ENCODE data around the gene RAMP3. TPM values are rescaled to one million over a fixed set of nuclear protein-coding genes. Genes with fewer than 3 reads are reported as not detected.

RAMP3 gene
- total and polyA plus RNA-seq, 10 of the 15 experiments (the other 5 are each of a cell fraction or from before 2014, with no cell fraction given) = not detected

GRCh38 chr7:45125193-45125904 lies 32.2 kb upstream of the RAMP3 start (continued):
- TF ChIP-seq CEBPZ (IDR thresholded peaks at IDR 0.05; ENCODE audit: low read depth, low read length) (no peak), E2F4 (IDR thresholded peaks at IDR 0.05; ENCODE audit: low read depth, low read length) (no peak), GATAD2B (conservative IDR thresholded peaks at IDR 0.05; ENCODE audit: low read depth) (no peak)

DNA sequence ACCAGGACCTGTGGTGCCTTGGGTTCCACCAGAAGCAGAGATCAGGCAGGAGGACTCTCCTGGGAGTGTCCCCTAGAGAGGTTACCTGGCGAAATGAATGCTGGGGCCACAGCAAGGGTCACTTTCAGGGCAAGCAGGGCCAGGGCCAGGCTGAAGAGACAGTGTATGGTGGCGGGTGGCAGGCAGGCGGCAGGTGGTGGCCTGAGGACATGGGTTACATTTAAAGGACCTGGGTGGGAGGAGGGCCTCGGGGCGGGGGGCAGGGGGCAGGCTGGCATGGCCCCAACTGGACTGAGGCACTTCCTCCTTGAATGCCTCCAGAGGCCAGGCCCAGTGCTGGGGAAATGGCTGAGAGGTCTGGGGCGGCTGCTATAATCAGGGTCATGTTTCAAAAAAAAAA lies 31.4 kb upstream of the RAMP3 start:
- Histone ChIP-seq H3K9me3 (replicated peaks; ENCODE audit: control insufficient read depth, insufficient read depth, low read length) (no peaks in the 10 kb centered on the region), H2AFZ (ENCODE audit: control insufficient read depth, low read depth, low read length) (no peak overlapping the region), H3K27ac (ENCODE audit: control insufficient read depth, insufficient read depth) (no peak overlapping the region), H3K4me3 (no peak overlapping the region), H3K79me2 (ENCODE audit: control insufficient read depth, insufficient read depth, low read length) (no peaks in the 10 kb centered on the region), H3K36me3 (ENCODE audit: control insufficient read depth in 2 of 2, insufficient read depth in 2 of 2, low read length in 1 of 2) (no peaks in the 10 kb centered on the region), H4K20me1 (ENCODE audit: control insufficient read depth, insufficient read depth) (no peaks in the 10 kb centered on the region), H3K9ac (ENCODE audit: control insufficient read depth, insufficient read depth, low read length) (no peak overlapping the region), H3K4me1 (ENCODE audit: control insufficient read depth, insufficient read depth, low read length) (peaks cover 5% of the 10 kb centered on the region), H3K4me2 (ENCODE audit: control insufficient read depth, insufficient read depth) (no peak overlapping the region), H3K27me3 (replicated peaks in 1 of 2; ENCODE audit: control insufficient read depth in 2 of 2, insufficient read depth in 2 of 2, low read length in 1 of 2) (no peaks in the 10 kb centered on the region)
- ChIA-PET RAD21 (ENCODE audit: unreplicated experiment) (interaction anchor here (0.9 to 1.6 kb wide), 2 partner anchors 153 to 269 kb away, joined by 3 to 5 read pairs; no protein-coding TSS in a partner anchor), SMC1A (ENCODE audit: uncharacterized antibody, unreplicated experiment) (no interaction called here), POLR2A (interaction anchor here (0.5 kb wide), 1 partner anchor 12 kb away, joined by 3 read pairs; no protein-coding TSS in a partner anchor), CTCF (interaction anchor here (2.3 kb wide), 1 partner anchor 153 kb away, joined by 9 read pairs; no protein-coding TSS in a partner anchor)
- TF ChIP-seq CEBPB (IDR thresholded peaks at IDR 0.05; ENCODE audit: borderline replicate concordance in 1 of 2, low read depth in 2 of 2, low read length in 2 of 2) (no peak), NFYA (IDR thresholded peaks at IDR 0.05; ENCODE audit: borderline replicate concordance, low read depth, low read length) (no peak), POLR2A (IDR thresholded peaks at IDR 0.05; ENCODE audit: low read depth, low read length) (no peak), DPF2 (IDR thresholded peaks at IDR 0.05) (no peak), TCF7 (IDR thresholded peaks at IDR 0.05; ENCODE audit: borderline replicate concordance) (no peak), SP1 (IDR thresholded peaks at IDR 0.05; ENCODE audit: low read depth, low read length) (no peak), NBN (IDR thresholded peaks at IDR 0.05) (no peak), SRF (IDR thresholded peaks at IDR 0.05; ENCODE audit: low read depth in 2 of 2, low read length in 2 of 2) (no peak), HDAC2 (IDR thresholded peaks at IDR 0.05) (no peak), RAD21 (IDR thresholded peaks at IDR 0.05; ENCODE audit: insufficient read depth, low read depth, low read length) (no peak)
- TF ChIP-seq, protein P1, sequence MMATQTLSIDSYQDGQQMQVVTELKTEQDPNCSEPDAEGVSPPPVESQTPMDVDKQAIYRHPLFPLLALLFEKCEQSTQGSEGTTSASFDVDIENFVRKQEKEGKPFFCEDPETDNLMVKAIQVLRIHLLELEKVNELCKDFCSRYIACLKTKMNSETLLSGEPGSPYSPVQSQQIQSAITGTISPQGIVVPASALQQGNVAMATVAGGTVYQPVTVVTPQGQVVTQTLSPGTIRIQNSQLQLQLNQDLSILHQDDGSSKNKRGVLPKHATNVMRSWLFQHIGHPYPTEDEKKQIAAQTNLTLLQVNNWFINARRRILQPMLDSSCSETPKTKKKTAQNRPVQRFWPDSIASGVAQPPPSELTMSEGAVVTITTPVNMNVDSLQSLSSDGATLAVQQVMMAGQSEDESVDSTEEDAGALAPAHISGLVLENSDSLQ (IDR thresholded peaks at IDR 0.05) = no peak
- TF ChIP-seq, protein P2, sequence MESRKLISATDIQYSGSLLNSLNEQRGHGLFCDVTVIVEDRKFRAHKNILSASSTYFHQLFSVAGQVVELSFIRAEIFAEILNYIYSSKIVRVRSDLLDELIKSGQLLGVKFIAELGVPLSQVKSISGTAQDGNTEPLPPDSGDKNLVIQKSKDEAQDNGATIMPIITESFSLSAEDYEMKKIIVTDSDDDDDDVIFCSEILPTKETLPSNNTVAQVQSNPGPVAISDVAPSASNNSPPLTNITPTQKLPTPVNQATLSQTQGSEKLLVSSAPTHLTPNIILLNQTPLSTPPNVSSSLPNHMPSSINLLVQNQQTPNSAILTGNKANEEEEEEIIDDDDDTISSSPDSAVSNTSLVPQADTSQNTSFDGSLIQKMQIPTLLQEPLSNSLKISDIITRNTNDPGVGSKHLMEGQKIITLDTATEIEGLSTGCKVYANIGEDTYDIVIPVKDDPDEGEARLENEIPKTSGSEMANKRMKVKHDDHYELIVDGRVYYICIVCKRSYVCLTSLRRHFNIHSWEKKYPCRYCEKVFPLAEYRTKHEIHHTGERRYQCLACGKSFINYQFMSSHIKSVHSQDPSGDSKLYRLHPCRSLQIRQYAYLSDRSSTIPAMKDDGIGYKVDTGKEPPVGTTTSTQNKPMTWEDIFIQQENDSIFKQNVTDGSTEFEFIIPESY (IDR thresholded peaks at IDR 0.05) = no peak
- in situ Hi-C loops (cut with MboI) (no loop called here), intact Hi-C loops (cut with micrococcal nuclease; ENCODE audit: unreplicated experiment) (no loop called here)
- FAIRE-seq = no peak
- no peak for DNase-seq (ENCODE audit: low read depth, low spot score)
- WGBS (ENCODE audit: insufficient coverage, insufficient replicate concordance, low lambda C conversion rate, missing lambda C conversion rate) = 25% methylated on average over 4 of the region's 6 CpGs
- ATAC-seq = no peak
- BruUV-seq (replicated peaks) = no TSS peak

Measured in GM12878 (cell line).